ENCODE data around the gene FADS2.
A peak's percentile ranks its signal among the peaks of the same experiment; 100 is the strongest.

Gene FADS2

DNA sequence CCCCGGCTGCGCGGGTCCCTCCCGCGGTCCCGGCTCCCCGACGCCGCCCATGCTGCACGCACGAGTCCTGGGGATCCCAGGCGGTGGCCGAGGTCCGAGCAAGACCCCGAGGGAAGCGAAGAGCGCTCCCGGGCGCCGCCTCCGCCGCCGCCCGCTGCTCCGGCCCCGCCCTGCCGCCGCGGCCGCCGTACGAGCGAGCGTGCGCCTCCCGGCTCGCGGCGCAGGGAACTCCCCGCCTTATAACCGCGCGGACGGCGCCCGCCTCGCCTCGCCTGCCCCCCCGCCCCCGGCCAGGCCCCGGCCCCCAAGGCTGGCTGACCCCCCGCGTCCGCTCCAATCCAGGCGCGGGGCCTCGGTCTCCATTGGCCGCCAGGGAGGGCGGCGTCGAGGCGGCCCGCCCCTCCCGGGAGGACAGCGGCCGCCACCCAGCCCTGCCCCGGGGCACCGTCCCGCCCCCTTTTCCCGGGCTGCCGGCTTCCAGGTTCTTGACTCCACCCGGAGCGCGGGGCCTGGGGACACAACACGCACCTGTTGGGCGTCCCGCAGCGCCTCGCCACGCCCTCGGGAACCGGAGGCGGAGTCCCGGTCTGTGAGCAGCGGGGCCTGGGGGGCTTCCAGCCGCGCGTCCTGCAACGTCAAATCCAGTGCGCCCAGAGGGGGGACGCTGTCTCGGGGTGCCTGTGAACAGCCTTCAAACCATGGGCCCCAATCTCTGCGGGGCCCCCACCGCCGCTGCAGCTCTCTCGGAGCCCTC, 63.4 kb downstream of the FADS2 start, which contains the start of gene FADS3:
FADS3 (minus strand) TSS at position 215 of the 754 bp plus-strand sequence; CDS start at position 51, 164 bp downstream.
- DNase-seq, result peak; percentile 51

DNA sequence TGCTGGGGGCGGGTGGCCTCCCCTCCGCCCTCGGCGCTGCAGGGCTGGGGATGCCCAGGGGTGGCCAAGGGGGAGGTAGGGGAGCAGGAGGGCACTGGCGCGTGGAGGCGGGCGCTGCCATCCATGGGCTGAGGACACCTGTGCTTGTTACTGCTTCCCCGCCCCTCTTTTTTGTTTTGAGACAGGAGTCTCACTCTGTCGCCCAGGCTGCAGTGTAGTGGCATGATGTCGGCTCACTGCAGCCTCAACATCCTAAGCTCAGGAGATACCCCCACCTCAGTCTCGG, 63.9 kb downstream of the FADS2 start:
- DNase-seq, result no peak

DNA sequence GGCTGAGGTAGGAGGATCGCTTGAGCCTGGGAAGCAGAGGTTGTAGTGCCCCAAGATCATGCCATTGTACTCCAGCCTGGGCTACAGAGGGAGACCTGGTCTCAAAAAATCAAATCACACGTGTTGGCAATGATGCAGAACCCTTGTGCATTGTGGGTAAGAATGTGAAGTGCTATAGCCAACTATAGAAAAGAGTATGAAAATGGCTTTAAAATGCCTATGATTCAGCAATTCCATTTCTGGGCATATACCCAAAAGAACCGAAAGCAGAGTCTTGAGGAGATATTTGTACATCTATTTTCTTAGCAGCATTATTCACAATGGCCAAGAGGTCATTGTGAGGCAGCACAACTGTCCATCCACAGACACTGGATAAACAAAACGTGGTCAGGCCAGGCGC, 65.9 kb downstream of the FADS2 start:
- no peak for DNase-seq

DNA sequence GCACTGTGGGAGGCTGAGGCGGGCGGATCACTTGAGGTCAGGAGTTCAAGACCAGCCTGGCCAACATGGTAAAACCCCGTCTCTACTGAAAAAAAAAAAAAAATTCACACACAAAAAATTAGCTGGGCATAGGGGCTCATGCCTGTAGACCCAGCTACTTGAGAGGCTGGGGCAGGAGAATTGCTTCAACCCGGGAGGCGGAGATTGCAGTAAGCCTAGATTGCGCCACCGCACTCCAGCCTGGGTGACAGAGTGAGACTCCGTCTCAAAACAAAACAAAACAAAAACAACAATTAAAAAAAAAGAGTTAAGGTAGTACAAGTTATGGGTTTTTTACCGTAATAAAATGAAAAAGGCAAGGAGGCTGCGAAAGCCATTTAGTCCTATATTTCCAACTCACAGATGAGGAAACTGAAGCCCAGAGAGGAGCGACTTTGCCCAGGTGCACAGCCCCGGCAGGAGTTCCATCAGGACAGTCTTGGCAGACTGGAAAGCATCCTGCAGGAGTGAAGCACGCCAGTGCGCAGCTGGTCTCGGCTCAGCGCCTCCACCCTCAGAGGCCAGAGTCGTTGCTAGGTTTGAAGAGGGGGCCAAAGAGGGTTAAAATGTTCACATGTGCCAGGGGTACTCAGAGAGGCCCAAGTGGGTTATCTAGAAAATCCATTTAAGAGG, 67.1 kb downstream of the FADS2 start:
- DNase-seq, result no peak

DNA sequence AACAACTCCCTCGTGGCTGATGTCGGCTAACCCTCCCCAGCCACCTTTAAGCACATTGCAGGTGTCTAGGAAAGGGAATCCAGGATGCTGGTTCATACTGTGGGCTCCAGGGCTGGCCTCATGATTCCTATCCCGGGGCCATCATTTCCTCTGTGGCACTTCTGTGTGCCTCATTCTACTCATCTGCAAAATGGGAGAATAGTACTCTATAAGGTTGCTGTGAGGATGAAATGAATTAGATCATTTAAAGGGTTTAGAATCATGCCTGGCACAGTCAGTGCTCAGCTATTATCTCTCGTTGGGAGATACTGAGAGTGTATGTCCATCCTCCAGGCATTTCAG, 67.6 kb downstream of the FADS2 start:
- DNase-seq, result no peak

DNA sequence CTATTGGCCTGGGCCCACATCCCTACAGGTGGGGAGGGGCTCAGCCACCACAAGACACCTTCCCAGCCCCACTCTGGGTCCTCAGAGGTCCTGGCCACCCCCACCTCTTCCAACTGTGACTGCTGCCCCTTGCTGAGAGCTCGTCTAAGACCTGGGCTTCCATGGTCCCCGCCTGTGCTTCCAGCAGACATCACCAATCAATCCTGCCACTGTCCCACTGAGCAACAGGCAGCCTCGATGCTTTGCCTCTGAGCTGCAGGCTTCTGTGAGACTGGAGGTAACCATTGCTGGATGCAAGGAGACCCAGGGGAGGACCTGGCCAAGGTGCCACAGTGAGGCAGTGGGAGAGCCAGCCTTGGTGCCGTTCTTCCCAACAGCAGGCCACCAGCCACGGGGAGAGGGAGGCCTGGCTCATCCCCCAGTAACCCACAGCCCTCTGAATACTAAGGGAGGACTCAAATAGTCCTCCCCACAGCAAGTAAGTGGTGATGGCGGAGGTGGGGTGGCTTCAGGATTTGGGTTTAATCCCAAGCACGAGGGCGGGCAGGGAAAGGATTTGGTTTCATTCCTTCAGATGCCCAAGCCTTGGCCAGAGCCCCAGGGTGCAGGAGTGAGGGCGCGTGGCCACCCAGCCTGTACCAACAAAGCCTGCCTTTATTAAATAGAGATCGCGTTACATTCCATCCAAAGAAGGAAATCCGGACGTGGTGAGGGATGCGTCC, 68.7 kb downstream of the FADS2 start:
- no peak for DNase-seq

DNA sequence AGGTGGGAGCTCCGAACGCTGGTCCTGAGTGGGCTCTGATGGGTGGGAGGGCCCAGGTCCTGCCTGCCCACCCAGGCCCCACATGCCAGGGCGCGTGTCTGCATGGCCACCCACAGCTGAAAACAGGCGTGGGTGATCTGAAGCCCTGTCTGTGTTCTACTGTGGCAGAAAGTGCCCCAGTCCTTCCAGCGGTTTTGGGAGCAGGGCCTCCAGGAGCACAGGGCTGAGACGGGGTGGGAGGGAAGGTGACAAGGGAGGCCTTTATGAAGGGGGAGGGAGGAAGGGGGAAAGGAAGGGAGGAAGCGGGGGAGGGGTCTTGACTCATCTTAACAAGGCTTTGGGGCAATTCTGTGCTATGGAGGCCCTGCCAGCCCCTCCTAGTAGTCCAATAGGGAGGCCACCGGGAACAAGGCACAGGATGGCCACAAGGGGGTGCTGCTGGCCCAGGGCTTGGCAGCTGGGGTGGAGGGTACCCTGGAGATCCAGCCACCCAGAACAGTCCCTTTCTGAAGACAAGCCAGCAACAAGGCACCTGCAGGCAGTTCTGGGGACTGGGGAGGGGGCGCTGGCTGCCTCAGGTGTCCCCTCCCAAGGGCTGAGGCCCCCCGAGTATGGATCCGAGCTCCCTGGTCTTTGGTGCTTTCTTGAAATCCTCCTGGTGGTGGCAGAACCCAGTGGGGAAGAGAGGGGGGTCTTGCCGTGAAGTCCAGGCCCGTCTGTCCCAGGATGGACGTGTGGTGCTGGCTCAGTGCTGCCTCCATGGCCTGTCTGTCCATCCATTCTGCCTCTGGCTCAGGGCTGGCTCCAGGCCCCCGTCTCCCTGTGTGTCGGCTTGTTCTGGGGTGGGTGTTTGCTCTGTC, 69.5 kb downstream of the FADS2 start:
- DNase-seq, result peak; percentile 60

DNA sequence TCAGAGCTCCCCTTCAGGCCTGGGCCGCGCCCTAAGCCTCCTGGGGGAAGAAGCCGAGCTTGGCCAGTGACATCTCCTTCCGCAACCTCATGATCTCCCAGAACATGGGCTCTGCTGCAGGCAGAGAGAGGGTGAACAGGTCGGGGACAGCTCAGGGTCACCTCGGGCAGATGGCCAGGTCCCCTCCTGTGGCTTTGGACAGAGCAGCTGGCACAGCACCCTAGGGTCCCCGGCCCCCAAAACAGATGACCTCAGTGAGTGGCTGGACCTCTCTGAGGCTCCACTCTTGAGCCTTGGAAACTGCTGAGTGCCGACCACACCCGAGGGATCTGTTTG, 70.1 kb downstream of the FADS2 start:
- DNase-seq, result no peak

DNA sequence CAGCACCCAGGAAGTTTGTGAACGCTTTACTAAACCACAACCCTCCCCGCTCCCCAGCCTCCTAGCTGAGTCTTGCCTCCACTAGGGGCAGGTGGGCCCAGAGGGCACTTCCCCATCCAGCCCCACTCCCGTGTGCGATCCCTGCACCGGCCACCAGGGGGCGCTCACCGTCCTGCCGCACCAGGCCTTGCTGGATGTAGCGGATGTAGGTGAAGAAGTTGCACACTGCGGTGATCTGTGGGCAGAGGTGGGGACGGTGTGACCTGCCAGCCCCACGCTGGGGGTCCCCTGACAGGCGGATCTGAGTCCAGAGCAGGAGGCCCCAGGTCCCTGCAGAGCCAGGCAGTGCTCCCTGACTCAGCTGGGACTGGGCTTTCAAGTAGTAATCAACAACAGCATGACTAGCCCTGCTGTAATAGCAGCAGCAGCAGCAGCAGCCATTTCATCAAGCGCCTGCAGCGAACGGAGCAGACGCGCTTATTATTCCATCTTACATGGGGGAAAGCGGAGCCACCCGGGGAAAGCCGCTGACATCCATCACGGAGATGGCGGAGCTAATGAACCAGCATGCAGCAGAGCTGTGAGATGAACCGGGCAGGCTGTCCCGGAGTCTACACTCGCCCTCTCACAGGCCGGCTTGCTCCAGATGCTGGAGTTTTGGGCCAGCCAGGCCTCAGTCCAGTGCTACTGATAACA, 71.2 kb downstream of the FADS2 start:
- peak; percentile 85 for DNase-seq

DNA sequence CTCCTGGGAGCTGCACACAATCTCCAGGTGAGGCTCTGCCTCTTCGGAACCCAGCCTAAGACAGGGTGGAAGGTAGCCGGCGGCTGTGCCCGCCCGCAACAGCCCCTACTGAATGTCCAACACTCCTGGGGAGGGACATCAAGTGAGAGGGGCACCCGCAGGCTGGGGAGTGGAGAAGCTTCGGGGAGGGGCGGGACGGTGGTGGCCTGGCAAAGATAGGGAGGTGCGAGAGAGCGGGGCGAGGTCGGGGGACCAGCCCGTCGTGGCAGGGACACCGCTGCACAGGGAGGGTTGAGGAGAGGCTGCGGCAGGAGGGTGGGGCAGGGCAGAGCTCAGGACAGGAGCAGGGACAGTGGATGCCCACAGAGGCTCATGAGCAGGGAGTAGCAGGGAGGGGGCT, 72.2 kb downstream of the FADS2 start:
- no peak for DNase-seq

DNA sequence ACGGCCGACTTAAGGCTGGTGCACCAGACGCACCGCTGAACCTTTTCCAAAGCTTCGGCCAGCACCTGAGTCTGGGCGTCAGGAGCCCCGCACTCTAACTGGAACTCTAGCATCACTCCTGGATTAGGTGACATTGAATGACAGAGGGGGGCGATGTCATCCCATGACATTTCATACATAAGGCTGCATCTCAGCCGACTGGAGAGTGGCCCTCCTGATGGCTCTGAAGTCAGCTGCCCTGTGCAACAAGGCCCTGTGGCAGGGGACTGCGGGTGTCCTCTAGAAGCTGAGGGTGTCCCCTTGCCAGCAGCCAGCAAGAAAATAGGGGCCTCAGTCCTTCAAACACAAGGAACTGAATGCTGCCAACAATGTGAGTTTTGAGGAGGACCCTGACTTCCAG, 73.3 kb downstream of the FADS2 start:
- DNase-seq, result no peak

DNA sequence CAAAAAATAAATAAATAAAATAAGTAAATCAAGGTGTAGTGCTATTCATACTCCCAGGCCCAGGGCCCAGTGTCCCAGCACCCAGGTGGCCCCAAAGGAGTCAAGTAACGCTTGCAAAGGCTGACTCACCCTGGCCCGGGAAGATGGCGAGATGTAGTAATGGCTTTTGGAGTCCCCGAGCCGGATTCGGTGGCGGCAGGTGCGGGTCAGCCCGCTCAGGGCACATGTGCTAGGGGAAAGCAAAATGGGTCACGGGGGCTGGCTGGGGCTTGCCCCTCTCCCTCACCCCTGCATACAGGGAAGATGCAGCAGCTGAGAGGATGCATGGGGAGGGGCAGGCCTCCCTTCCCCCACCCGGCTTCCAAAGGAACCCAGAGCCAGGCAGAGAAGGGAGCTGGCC, 74.2 kb downstream of the FADS2 start:
- no peak for DNase-seq

DNA sequence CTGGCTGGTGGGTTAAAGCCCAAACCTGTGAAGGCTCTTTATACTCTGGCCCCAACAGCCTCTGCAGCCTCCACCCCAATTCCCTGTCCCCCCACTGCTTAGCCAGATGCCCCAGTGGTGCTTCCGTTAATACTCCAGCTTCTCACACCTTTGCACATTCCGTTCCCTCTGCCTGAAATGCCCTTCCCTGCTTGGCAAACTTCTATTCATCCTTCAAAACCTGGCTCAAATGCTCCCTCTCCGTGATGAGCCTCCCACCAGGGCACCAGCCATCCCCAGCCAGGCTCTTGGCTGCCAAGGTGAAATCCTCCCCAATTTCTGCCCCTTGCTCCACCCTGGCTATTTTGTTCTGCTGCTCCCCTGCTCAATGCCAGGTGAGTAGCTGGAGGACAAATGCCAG, 75.7 kb downstream of the FADS2 start:
- no peak for DNase-seq

DNA sequence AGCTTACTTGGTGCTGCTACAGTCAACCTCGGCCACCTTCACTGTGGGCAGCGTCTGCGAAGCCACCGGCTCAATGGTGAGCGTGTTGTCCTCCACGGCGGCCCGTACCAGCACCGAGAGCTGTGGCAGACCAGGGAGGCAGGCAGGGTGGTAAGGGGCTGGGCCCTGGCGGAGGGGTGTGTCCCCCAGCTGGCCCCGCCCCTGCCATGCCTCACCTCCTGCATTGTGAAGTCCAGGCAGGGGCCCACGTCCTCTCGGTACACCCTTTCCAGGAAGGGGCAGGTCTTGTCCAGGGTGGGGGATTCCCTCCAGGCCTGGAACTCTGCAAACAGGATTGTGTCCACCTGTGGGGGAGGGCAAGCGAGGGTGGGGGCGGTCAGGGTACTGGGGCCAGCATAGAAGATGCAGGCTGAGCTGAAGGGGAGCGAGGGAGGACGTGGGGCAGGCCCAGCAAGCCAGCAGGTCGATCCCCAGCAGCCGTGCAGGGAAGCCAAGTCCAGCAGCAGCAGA, 76.5 kb downstream of the FADS2 start:
- DNase-seq, result no peak

DNA sequence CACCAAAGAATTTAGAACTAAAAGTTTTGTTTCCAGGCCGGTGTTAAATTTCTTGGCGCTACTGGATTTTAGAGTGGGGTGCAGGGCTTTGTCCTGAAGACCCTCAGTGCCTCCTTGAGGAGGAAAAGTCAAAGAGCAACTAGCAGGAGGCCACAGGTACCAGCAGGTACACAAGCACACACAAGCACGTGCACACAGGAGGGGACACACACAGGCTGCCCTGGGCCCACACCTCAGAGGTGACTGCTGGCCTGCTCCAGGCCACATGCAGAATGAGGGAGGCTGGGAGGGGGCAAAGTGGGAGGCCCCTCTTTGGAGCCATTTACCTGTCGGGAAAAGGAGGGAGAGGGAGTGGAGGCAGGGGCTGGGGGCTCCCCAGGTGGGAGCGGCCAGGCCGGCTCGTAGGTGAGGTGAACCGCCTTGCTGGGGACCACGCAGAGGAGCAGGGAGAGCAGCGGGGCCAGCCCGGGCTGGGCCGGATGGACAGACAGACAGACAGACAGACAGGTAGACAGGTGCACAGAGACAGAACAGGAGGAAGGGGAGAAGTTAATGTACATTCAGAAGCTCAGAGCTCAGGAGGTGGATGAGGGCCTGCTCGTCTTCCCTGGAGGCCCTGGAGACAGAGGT, 77.1 kb downstream of the FADS2 start:
- DNase-seq, result no peak

DNA sequence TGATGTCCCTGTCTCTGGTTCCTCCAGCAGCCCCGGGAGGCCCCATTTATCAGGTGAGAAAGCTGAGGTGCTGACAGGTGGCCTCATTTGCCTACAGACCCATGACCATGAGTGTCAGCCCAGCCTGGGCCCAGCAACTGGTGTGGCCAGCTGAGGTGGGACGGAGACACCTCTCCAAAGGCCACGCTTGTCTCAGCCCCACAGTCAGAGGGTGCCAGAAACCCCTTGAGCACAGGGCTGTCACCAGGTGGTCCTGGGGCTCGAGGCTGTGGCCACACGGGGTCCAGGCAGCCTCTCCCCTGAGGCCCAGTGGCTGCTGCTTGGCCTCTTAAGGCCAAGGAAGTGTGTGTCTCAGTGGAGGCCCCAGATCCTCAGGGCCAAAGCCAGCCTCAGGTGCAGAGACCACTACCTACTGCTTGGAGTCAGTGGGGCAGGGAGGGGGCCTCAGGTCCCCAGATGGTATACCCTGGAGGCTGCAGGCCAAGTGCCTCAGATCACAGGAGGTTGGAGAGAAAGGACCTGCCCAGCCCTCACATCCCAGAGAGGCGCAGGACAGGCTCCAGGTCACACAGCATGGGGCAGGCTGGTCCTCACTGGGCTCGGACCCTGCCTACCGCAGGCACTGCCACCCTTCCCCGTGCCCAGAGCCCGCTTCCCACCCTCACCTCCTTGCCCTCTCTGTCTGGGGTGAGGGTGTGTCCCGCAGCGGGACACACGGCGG, 77.9 kb downstream of the FADS2 start:
- no peak for DNase-seq

DNA sequence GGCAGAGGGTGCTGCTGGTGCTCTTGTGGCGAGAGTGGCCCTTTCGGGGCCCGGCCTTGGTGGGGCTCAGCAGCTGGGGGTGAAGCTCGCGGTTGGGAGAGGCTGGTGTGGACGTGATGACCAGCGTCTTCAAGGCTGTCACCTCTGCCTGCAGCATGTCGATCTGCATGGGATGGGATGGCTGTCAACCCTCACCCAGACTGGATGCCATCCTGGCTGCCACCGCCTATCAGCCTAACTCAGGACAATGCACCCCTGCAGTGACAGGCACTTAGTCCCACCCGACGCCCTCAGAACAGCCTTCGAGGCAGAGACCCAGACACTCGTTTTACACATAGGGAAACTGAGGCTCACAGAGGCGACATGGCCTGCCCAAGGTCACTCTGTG, 78.4 kb downstream of the FADS2 start:
- DNase-seq, result no peak

DNA sequence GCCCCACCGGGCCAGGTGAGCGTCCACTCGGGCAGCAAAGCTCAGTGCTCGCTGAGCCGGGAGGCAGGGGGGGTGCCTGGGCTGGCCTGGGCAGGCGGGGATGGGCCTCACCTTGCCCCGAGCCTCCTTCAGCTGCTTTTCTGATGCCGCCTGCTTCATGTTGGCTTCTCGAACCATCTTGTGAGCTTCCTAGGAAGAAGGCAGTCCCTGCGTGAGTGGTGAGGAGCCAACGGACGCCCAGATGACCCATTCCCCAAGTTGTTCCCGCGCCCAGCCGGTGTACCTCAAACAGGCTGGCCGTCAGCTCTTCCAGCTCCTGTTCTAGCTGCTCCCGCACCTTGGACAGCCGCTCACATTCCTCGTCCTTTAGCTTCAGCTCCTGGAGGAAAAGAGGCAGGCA, 79.2 kb downstream of the FADS2 start:
- no peak for DNase-seq

DNA sequence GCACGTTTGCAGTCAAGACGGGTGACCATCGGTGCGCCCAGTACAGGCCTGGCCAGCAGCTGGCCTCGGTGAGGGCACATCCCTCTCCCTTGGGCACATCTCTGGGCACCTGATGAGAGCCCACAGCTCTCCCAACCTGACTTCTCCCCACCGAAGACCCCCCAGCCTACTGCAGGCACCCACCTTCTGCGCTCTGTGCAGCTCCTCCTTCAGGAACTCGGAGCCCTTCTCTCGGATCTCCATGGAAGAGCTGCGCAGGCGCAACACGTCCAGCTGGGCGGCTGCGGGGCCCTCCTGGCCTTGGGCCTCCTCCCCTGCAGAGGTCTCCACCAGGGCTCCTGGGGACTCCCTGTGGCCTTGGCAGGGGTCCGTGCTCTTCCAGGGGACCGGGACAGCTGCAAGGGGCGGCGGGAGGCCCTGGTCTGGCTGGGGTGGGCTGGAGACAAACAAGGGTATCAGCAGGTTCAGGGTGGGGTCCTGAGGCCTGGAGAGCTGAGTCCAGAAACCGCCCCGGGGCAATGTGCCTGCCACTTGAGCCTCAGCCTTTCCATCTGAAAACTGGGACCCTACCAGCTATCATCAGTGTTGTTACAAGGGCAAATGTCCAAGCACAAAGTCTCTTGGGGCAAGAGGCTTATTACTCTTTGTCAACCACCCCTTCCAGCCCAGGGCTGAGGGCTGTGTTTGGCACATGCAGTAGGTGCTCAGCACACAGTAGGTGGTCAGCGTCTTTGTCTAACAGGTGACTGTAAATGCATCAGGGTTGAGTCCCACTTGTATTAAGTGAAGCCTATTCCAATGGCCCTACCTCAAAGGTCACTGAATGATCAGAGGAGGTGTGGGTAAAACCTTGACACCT, 80.0 kb downstream of the FADS2 start:
- no peak for DNase-seq

DNA sequence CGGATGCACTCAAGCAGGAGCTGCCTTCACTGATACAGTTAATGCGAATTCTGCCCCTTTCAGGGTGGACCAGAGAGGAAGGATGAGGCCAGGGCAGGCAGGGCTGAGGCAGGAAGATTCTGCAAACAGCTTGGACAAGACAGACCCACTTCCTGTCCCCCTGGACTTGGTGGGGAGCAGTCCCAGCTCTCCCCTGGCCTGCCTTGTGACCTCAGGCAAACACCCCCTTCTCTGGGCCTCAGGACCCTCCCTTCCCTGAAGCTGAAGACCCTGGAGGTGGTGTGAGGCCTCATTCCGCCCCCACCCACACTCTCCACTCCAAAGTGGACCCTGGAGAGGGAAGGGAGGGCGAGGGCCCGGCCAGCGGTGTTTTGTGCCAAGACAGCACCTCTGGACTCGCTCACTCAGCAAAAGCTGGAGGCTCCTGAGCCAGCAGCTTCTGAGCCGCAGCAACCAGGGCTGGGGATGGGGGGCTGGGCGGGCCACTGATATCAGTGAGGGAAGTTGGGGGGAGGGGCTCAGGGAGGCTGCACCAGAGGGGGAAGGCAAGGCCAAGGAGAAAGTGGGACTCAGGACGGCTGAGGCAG, 80.7 kb downstream of the FADS2 start:
- no peak for DNase-seq
